GM21360 (cell line): ENCODE data around the gene DDT.
"Not testable (repeated sequence)": the region's sequence is repeated elsewhere in the genome, so short reads cannot be mapped to it uniquely, and the experiment has no call there.

Experiments used
- ATAC-seq: cut with Tn5 transposase; IDR thresholded peaks from one replicate; pipeline ENCODE4 v1.9.1; 2021; ENCODE audit warnings: mild to moderate bottlenecking, moderate library complexity; ENCODE audit not compliant: unreplicated experiment

Gene DDT

GRCh38 chr22:23954193-23954990 is 19.8 kb downstream of the DDT start:
- not testable (repeated sequence) for ATAC-seq

GRCh38 chr22:23953485-23953884 is 20.8 kb downstream of the DDT start:
- ATAC-seq = not testable (repeated sequence)

- not testable (repeated sequence) for ATAC-seq
Measured at GRCh38 chr22:23952794-23953405, 21.3 kb downstream of the DDT start.

- not testable (repeated sequence) for ATAC-seq
Measured at GRCh38 chr22:23951383-23951782, 22.9 kb downstream of the DDT start.

GRCh38 chr22:23949764-23950163 is 24.5 kb downstream of the DDT start:
- ATAC-seq = not testable (repeated sequence)

- not testable (repeated sequence) for ATAC-seq
Measured at GRCh38 chr22:23947391-23947790, 26.9 kb downstream of the DDT start.

GRCh38 chr22:23940166-23940565 is 34.1 kb downstream of the DDT start:
- ATAC-seq = not testable (repeated sequence)

GRCh38 chr22:23939017-23939357 is 35.3 kb downstream of the DDT start:
- ATAC-seq = no peak

GRCh38 chr22:23938328-23939016 is 35.8 kb downstream of the DDT start:
- no peak for ATAC-seq

- ATAC-seq = no peak
Measured at GRCh38 chr22:23926561-23926960, 47.7 kb downstream of the DDT start.

GRCh38 chr22:23925020-23925606 is 49.1 kb downstream of the DDT start:
- ATAC-seq = no peak

GRCh38 chr22:23922921-23923320 is 51.3 kb downstream of the DDT start:
- ATAC-seq = no peak

- not testable (repeated sequence) for ATAC-seq
Measured at GRCh38 chr22:23921586-23922201, 52.5 kb downstream of the DDT start.
